Endothelial cell of umbilical vein (primary cell): ENCODE measurements around the gene ZNF423. TPM values are rescaled to one million over a fixed set of nuclear protein-coding genes. Genes with fewer than 3 reads are reported as not detected.
"Not testable (repeated sequence)": the region's sequence is repeated elsewhere in the genome, so short reads cannot be mapped to it uniquely, and the experiment has no call there.

ENCODE experiments used
- BruUV-seq: library from RNA; stranded (reverse); fragments of 400-500 nt; replicated peaks from 2 replicates; lab custom pipeline; 2021; lab: Mats Ljungman, UMichigan
- CTCF ChIA-PET: fragments of 300-600, 350-600 bp; sonication (Branson Sonifier 250); formaldehyde crosslinking; loops from one replicate; lab custom pipeline; 2021; ENCODE audit warnings: antibody characterized with exemption, inconsistent platforms; lab: Charles Lee
- POLR2A ChIA-PET: fragments of 300-600, 350-600 bp; sonication (Branson Sonifier 250); formaldehyde crosslinking; loops from one replicate; lab custom pipeline; 2021; ENCODE audit warnings: antibody characterized with exemption, inconsistent platforms; lab: Charles Lee
- DNase-seq: peaks from one replicate; pipeline ENCODE4 v3.0.0-alpha.2; 2011; ENCODE audit warnings: low read depth, low spot score
- FAIRE-seq: peaks from 2 replicates; lab custom pipeline; 2011; peaks lifted over from hg19 to GRCh38; lab: Jason Lieb, UNC
- H2AFZ ChIP-seq: 2 replicates; pipeline ENCODE4 v1.6.0; 2012; ENCODE audit warnings: low read depth, low read length, control low read depth, inconsistent platforms
- H3K27ac ChIP-seq: 2 replicates; pipeline ENCODE4 v1.5.1; 2011; ENCODE audit warnings: low read depth, mild to moderate bottlenecking, control low read depth, low read length, moderate library complexity; ENCODE audit not compliant: insufficient read depth
- H3K27me3 ChIP-seq, 2 experiments: 2 replicates each; pipeline versions ENCODE4 v1.6.0 to v1.6.1; 2011; ENCODE audit warnings: low read length in 2 of 2, mixed read lengths in 1 of 2; ENCODE audit not compliant: control insufficient read depth in 2 of 2, insufficient read depth in 2 of 2
- H3K36me3 ChIP-seq, 2 experiments: 2 replicates in 1 of 2; 3 replicates in 1 of 2; pipeline ENCODE4 v1.5.1; 2011; ENCODE audit warnings: low read length in 2 of 2, mild to moderate bottlenecking in 1 of 2, moderate library complexity in 1 of 2; ENCODE audit not compliant: control insufficient read depth in 2 of 2, insufficient read depth in 2 of 2; ENCODE audit errors: extremely low read depth in 1 of 2
- H3K4me1 ChIP-seq: 3 replicates; pipeline ENCODE4 v1.5.1; 2011; ENCODE audit warnings: mild to moderate bottlenecking, low read length; ENCODE audit not compliant: control insufficient read depth, insufficient read depth; ENCODE audit errors: extremely low read depth
- H3K4me2 ChIP-seq: 2 replicates; pipeline ENCODE4 v1.6.1; 2011; ENCODE audit warnings: low read length, control low read depth, mixed read lengths; ENCODE audit not compliant: insufficient read depth
- H3K4me3 ChIP-seq, 3 experiments: fragments of 200-600 bp in 1 of 3; sonication (generic), shearing (Covaris generic) in 1 of 3; replicated peaks in 1 of 3; 2 replicates each; pipeline ENCODE4 v1.5.1; 2011 to 2016; ENCODE audit warnings: control low read depth in 3 of 3, low read length in 3 of 3, mild to moderate bottlenecking in 2 of 3, inconsistent platforms in 1 of 3, low read depth in 1 of 3, moderate library complexity in 1 of 3; ENCODE audit not compliant: insufficient read depth in 1 of 3
- H3K79me2 ChIP-seq: 2 replicates; pipeline ENCODE4 v1.6.0; 2012; ENCODE audit warnings: low read length, inconsistent platforms; ENCODE audit not compliant: control insufficient read depth, insufficient read depth
- H3K9ac ChIP-seq: replicated peaks from 2 replicates; pipeline ENCODE3; 2011; ENCODE audit warnings: low read length, control low read depth; ENCODE audit not compliant: insufficient read depth; ENCODE audit errors: extremely low read depth
- H3K9me1 ChIP-seq: replicated peaks from 3 replicates; pipeline ENCODE4 v1.6.0; 2011; ENCODE audit warnings: mild to moderate bottlenecking, low read length; ENCODE audit not compliant: control insufficient read depth, insufficient read depth; ENCODE audit errors: extremely low read depth
- H3K9me3 ChIP-seq: replicated peaks from 2 replicates; pipeline ENCODE4 v1.5.1; 2012; ENCODE audit warnings: low read length, inconsistent platforms; ENCODE audit not compliant: control insufficient read depth, insufficient read depth
- H4K20me1 ChIP-seq: replicated peaks from 2 replicates; pipeline ENCODE3; 2011; ENCODE audit warnings: mild to moderate bottlenecking, low read length; ENCODE audit not compliant: control insufficient read depth, insufficient read depth; ENCODE audit errors: extremely low read depth
- CTCF ChIP-seq, 2 donors: IDR thresholded peaks; 1 replicate in 1 of 2; 2 replicates in 1 of 2; pipeline ENCODE4 v1.5.1; 2011; ENCODE audit warnings: low read length in 2 of 2, mild to moderate bottlenecking in 2 of 2, moderate library complexity in 2 of 2, control low read depth in 1 of 2, inconsistent platforms in 1 of 2, low read depth in 1 of 2; ENCODE audit not compliant: insufficient read depth in 1 of 2; ENCODE audit errors: extremely low read depth in 1 of 2
- EZH2 ChIP-seq: IDR thresholded peaks from 2 replicates; pipeline ENCODE4 v1.6.1; 2012; ENCODE audit warnings: borderline replicate concordance, low read depth, mild to moderate bottlenecking, moderate library complexity, low read length, inconsistent platforms; ENCODE audit not compliant: severe bottlenecking
- FOS ChIP-seq: IDR thresholded peaks from 2 replicates; pipeline ENCODE4 v1.6.1; 2011; ENCODE audit warnings: mild to moderate bottlenecking, low read length, moderate library complexity, borderline replicate concordance; ENCODE audit not compliant: insufficient read depth
- GATA2 ChIP-seq: IDR thresholded peaks from 2 replicates; pipeline ENCODE4 v1.7.0; 2011; ENCODE audit warnings: low read depth, mild to moderate bottlenecking, moderate library complexity, mixed read lengths, low read length; ENCODE audit not compliant: insufficient read length, insufficient read depth
- JUN ChIP-seq: IDR thresholded peaks from 2 replicates; pipeline ENCODE4 v1.6.1; 2011; ENCODE audit warnings: borderline replicate concordance, low read depth; ENCODE audit not compliant: insufficient read length, insufficient read depth
- MAX ChIP-seq: IDR thresholded peaks from 2 replicates; pipeline ENCODE4 v1.6.1; 2011; ENCODE audit not compliant: insufficient read depth, insufficient read length
- MYC ChIP-seq: IDR thresholded peaks from one replicate; pipeline ENCODE4 v1.6.1; 2011; ENCODE audit warnings: mild to moderate bottlenecking, low read depth, low read length
- POLR2A ChIP-seq: IDR thresholded peaks from 2 replicates; pipeline ENCODE4 v1.6.1; 2012; ENCODE audit warnings: low read depth, mild to moderate bottlenecking, control low read depth, low read length
- POLR2AphosphoS5 ChIP-seq: IDR thresholded peaks from 2 replicates; pipeline ENCODE4 v1.6.1; 2012; ENCODE audit warnings: low read depth, mild to moderate bottlenecking, control low read depth, low read length, moderate library complexity; ENCODE audit not compliant: insufficient read depth
- dilution Hi-C: fragments of 300-500 bp; cut with MboI; formaldehyde crosslinking; loops from one replicate; pipeline ENCODE4 v1.15.0; 2019; ENCODE audit warnings: low sequenced_read_pairs; ENCODE audit not compliant: extremely low pct_ligation_motif_present
- intact Hi-C: fragments of 100-400 bp; cut with micrococcal nuclease; formaldehyde crosslinking; loops from one replicate; pipeline ENCODE4 v1.10.0; 2022
- polyA plus RNA-seq, 4 experiments: library from polyadenylated mRNA; depleted of rRNA in 3 of 4; stranded (reverse) in 3 of 4; unstranded in 1 of 4; fragments of >200 nt; gene quantifications; 2 replicates each; pipeline versions ENCODE4 v1.2.1 to v1.2.3, GENCODE V29; 2011 to 2012; ENCODE audit warnings: missing spikeins in 1 of 4
- total RNA-seq: library from RNA; stranded (reverse); gene quantifications from 2 replicates; pipeline ENCODE4 v1.2.3, GENCODE V29; 2021

ZNF423 gene
- total and polyA plus RNA-seq, 2 donors (not counting 3 experiments of a cell fraction or from before 2014, with no cell fraction given) = 2.2 to 8.1 TPM

GRCh38 chr16:49510141-49510540 lies 345.8 kb downstream of the ZNF423 start:
- Histone ChIP-seq H3K79me2 (no peaks in the 10 kb centered on the region), H3K9ac (no peak overlapping the region), H3K9me3 (no peaks in the 10 kb centered on the region), H3K4me2 (no peak overlapping the region), H3K9me1 (no peaks in the 10 kb centered on the region), H4K20me1 (no peaks in the 10 kb centered on the region), H2AFZ (no peak overlapping the region), H3K4me3 (no peak overlapping the region), H3K36me3 (no peaks in the 10 kb centered on the region), H3K4me1 (no peaks in the 10 kb centered on the region), H3K27ac (no peak overlapping the region), H3K27me3 (no peaks in the 10 kb centered on the region)
- FAIRE-seq (no peak), DNase-seq (no peak)
- ChIA-PET POLR2A (no interaction called here), CTCF (no interaction called here)
- intact Hi-C loops (no loop called here), dilution Hi-C loops (no loop called here)
- TF ChIP-seq JUN (no peak), FOS (no peak), GATA2 (no peak), CTCF (IDR thresholded peaks at IDR 0.05; ENCODE audit: extremely low read depth in 1 of 2, insufficient read depth in 1 of 2, low read depth in 1 of 2, low read length in 2 of 2) (no peak), POLR2AphosphoS5 (no peak), EZH2 (no peak), POLR2A (no peak), MYC (no peak), MAX (no peak)
- no TSS peak for BruUV-seq

GRCh38 chr16:49506058-49507013 lies 349.6 kb downstream of the ZNF423 start:
- dilution Hi-C loops, H3K36me3 ChIP-seq, DNase-seq, POLR2A ChIA-PET, H3K4me1 ChIP-seq, H4K20me1 ChIP-seq, H3K79me2 ChIP-seq, H3K9ac ChIP-seq, FAIRE-seq, intact Hi-C loops, H3K27me3 ChIP-seq, H3K9me3 ChIP-seq, H3K4me3 ChIP-seq, H3K27ac ChIP-seq, H3K4me2 ChIP-seq, H2AFZ ChIP-seq, H3K9me1 ChIP-seq, BruUV-seq: not testable (repeated sequence)
- CTCF ChIA-PET = interaction anchor here (1.9 kb wide), 1 partner anchor 14 kb away, joined by 5 read pairs; no protein-coding TSS in a partner anchor
